NCI-H69 (cell line): ENCODE data around the gene INPP4B.
"Not testable (repeated sequence)": the region's sequence is repeated elsewhere in the genome, so short reads cannot be mapped to it uniquely, and the experiment has no call there.

ENCODE experiments used
- DNase-seq: peaks from one replicate; lab custom pipeline; 2025; lab: John Stamatoyannopoulos, UW

The INPP4B gene

GRCh38 chr4:142824368-142824767 is 21.7 kb downstream of the INPP4B start:
- no peak for DNase-seq

GRCh38 chr4:142823796-142824195 is 22.3 kb downstream of the INPP4B start:
- DNase-seq, result no peak

GRCh38 chr4:142818476-142818875 is 27.6 kb downstream of the INPP4B start:
- DNase-seq, result no peak

GRCh38 chr4:142818031-142818430 is 28.1 kb downstream of the INPP4B start:
- DNase-seq, result no peak

GRCh38 chr4:142817442-142817841 is 28.7 kb downstream of the INPP4B start:
- no peak for DNase-seq

GRCh38 chr4:142815834-142816233 is 30.3 kb downstream of the INPP4B start:
- no peak for DNase-seq

- DNase-seq, result no peak
Measured at GRCh38 chr4:142813388-142813787, 32.7 kb downstream of the INPP4B start.

- DNase-seq, result no peak
Measured at GRCh38 chr4:142812091-142812490, 34.0 kb downstream of the INPP4B start.

- DNase-seq, result no peak
Measured at GRCh38 chr4:142811034-142811433, 35.1 kb downstream of the INPP4B start.

GRCh38 chr4:142809559-142809958 is 36.5 kb downstream of the INPP4B start:
- DNase-seq, result no peak

- not testable (repeated sequence) for DNase-seq
Measured at GRCh38 chr4:142803879-142804278, 42.2 kb downstream of the INPP4B start.

- DNase-seq, result no peak
Measured at GRCh38 chr4:142801966-142802365, 44.1 kb downstream of the INPP4B start.

GRCh38 chr4:142781114-142781513 is 65.0 kb downstream of the INPP4B start:
- DNase-seq, result no peak

GRCh38 chr4:142778900-142779299 is 67.2 kb downstream of the INPP4B start:
- no peak for DNase-seq

GRCh38 chr4:142778430-142778829 is 67.7 kb downstream of the INPP4B start:
- DNase-seq, result no peak

- DNase-seq, result no peak
Measured at GRCh38 chr4:142777045-142777743, 68.9 kb downstream of the INPP4B start.

GRCh38 chr4:142776026-142776425 is 70.1 kb downstream of the INPP4B start:
- no peak for DNase-seq

- DNase-seq, result no peak
Measured at GRCh38 chr4:142773505-142773904, 72.6 kb downstream of the INPP4B start.

- no peak for DNase-seq
Measured at GRCh38 chr4:142762280-142762679, 83.8 kb downstream of the INPP4B start.

GRCh38 chr4:142752202-142752786 is 93.8 kb downstream of the INPP4B start:
- peak; percentile 21 for DNase-seq

GRCh38 chr4:142743121-142743825 is 102.8 kb downstream of the INPP4B start:
- no peak for DNase-seq

- no peak for DNase-seq
Measured at GRCh38 chr4:142741995-142742394, 104.1 kb downstream of the INPP4B start.

- DNase-seq, result no peak
Measured at GRCh38 chr4:142728233-142728632, 117.9 kb downstream of the INPP4B start.
